HG02938 (cell line): Measurements from ENCODE around the gene S100A3.
"Not testable (repeated sequence)": the region's sequence is repeated elsewhere in the genome, so short reads cannot be mapped to it uniquely, and the experiment has no call there.

Experiments
- ATAC-seq: cut with Tn5 transposase; IDR thresholded peaks from one replicate; pipeline ENCODE4 v1.9.1; 2021; ENCODE audit warnings: mild to moderate bottlenecking, moderate library complexity; ENCODE audit not compliant: unreplicated experiment

The S100A3 gene, protein sequence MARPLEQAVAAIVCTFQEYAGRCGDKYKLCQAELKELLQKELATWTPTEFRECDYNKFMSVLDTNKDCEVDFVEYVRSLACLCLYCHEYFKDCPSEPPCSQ

DNA sequence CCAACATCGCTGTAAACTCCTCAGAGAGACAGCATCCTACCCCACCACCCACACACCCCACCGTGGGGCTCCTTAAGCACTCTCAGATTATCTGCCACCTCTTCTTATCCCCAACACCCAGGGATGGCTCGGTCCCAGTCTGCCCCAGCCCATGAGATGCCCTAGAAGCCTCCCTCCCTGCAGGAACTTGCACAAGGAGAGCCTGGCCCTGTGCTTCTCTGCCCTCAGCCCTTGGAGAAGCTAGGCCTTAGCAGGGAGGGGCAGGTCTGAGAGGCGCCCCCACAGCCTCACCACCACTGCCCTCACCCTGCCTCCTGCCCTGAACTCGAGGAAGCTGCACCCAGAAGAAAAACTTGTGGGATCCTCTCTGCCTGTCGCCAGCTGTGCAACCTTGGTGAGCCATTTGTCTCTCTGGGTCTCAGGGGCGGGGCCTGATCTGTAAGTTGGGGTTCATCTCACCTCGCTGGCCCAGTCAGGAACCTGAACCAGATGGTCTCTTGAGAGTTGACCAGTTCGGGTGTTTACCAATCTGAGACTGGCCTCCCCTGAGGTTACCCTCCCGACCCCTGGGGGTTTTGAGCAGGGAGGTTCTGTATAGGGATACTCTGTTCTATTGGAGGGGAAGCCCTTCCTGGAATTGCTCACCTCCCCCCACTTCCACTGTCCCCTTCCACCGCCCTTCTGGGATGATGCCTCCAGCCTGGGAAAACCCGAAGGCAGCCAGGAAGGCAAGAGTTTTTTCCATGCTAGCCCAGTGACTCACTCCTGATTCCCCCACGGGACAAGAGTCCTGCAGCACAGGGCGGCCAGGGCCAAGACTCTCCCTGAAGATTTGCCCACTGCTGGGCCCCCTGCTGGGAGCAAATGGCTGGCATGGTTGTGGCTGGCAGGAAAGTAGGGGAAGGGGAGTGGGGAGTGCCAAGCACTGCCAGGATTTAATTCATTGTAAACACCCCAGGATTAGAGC lies at the start of gene S100A3:
Gene S100A3 (minus strand): TSS at position 537 of the 967 bp plus-strand sequence. CDS start 773 bp downstream, outside the sequence.
- no peak for ATAC-seq

DNA sequence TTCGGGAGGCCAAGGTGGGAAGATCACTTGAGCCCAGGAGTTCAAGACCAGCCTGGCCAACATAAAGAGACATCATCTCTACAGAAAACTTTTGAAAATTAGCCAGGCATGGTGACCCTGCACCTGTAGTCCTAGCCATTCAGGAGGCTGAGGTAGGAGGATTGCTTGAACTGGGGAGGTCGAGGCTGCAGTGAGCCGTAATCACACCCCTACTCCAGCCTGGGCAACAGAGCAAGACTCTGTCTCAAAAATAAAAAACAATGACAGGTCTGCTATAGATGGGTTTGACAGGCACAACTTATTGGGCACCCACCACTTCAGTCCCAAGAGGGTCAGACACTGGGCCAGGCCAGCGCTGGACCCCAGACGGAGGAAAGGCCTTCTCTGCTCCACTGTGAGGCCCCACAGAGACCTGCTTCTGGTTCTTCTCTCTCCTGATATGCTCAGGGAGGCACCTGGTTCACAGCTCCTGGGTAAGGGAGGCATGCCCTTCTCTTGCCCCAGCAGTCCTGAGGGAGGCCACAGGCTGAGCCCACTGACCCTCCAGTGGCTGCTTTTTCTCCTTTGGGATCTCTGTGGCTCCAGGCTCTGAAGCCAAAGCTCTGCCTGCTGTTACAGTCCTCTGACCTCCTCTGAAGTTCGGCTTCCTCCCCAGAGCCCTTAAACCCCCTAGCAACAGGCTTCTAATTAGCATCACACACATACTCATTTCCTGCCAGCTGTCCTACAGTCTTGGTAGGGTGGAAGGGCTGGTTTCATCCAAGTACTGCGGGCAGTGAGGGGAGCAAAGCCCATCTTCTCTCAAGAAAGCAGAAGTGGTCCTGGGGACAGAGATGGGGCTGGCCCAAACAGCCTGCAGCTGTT lies 49.5 kb upstream of the S100A3 start:
- peak; percentile 98 for ATAC-seq

DNA sequence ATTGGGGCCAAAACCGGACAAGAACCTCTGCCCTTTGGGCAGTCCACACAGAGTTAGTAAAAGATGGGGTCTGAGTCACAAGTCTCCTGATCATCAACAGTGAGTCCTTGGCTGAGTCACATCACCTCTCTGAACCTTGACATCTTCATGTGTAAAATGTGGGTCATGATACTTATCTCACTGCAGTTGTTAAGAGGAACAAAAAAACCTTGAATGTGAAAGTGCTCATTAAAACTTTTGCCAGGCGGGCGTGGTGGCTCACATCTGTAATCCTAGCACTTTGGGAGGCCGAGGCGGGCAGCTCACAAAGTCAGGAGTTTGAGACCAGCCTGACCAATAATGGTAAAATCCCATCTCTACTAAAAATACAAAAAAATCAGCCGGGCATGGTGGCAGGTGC lies 48.1 kb upstream of the S100A3 start:
- no peak for ATAC-seq

DNA sequence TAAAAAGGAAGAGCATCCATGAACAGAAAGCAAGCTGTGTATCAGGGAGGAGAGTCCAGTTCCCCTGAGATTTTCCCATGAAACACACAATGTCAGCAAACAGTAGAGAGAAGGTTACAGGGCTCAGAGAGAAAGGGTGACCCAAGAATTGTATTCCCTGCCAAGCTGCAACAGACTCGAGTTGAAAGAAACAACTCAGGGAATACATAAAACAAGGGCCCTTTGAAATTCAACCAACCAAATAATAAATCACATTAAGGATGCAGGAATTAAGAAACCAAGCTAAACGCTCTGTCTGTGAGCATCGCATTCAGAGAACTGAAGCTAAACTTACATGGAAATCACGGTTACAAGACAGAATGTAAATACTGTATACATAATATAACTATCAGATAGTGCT lies 43.7 kb upstream of the S100A3 start:
- ATAC-seq: no peak

DNA sequence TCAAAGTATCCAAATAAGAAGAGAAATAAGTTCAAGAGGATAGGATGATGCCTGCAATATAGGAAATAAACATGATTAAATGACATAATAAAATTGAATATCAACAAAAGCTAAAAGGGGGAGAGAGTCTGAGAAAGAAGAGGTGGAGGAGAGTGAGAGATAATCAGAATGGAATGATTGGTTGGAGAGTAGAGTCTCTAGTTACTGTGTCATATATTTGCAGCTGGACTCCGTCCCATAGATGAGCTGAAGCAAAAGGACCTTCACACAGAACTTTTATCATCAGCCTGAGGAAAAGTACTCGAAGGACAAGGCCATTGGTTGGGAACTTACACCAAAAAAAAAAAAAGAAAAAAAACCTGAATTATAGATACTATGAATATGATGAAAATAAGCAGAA lies 39.4 kb upstream of the S100A3 start:
- no peak for ATAC-seq

DNA sequence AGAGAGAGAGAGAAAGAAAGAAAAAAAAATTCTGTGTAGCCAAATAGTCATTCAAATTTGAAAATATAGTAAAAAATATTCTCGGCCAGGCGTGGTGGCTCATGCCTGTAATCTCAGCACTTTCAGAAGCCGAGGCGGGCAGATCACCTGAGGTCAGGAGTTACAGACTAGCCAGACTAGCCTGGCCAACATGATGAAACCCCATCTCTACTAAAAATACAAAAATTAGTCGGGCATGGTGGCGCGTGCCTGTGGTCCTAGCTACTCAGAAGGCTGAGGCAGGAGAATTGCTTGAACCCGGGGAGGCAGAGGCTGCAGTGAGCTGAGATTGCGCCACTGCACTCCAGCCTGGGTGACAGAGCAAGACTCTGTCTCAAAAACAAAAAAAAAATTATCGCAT lies 39.0 kb upstream of the S100A3 start:
- ATAC-seq: not testable (repeated sequence)

DNA sequence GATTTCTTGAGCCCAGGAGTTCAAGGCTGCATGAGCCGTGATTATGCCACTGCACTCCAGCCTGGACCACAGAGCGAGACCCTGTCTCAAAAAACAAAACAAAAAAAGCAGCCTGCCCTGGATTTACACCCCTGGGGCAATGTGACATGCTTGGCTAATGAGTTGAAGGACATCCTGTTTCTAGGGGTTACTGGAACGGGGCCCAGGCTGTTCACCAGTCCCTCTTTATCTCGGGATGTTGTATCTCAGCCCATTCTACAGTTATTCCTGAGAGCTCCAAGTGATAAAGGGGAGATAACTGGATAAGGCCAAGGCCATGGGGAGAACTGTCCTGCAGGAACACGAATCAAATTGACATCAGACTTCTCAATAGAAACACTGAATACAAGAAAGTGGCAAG lies 38.3 kb upstream of the S100A3 start:
- no peak for ATAC-seq

DNA sequence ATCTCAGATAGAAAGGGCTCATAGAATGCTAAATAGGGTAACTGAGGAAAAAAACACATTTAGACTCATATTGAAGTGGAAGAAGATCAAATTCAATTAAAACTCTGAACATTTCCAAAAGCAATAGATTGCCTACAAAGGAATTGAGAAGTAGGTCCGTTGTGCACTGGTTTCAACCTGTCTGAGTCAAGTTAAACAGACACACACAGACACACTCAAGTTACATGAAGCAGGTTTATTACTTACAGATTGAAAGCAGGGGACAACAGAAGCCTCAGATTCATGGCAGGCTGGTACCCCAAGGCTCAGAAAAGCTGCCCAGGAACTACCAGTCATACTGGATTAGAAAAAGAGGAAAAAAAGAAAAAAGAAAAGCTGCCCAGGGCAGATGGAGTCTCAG lies 37.3 kb upstream of the S100A3 start:
- ATAC-seq: no peak

DNA sequence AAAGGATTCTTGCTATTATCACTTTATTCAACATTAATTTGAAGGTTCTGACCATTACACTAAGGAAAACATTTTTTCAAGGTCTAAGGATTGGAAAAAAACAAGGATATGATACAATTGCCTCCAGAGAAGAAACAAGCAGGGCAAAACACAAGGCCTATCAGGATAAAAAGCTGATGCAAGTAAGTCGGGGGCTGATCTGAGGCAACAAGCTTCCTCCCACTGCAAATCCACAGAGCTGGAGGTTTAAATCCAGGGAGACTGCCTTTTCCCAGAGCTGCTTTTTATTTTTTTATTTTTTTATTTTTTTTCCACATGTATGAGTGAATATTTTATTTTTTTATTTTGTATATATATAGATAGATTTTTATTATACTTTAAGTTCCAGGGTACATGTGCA lies 35.9 kb upstream of the S100A3 start:
- ATAC-seq: no peak

DNA sequence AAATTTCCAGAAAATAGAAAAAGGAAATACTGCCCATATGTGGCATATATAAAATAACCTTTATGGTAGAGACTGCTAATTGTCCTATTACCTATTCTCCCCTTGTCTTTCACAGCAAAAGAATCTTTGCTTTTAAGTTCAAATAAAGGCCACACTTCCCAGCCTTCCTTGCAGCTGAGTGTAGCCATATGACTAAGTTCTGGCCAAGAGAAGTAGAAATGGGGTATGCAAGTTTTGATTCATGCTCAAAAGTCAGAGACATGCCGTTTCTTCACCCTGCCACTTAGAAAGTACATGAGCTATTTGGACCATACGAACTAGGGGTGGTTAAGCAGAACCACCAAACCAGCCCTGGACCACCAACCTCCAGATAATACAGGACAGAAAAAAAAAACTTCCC lies 34.9 kb upstream of the S100A3 start:
- ATAC-seq: no peak

DNA sequence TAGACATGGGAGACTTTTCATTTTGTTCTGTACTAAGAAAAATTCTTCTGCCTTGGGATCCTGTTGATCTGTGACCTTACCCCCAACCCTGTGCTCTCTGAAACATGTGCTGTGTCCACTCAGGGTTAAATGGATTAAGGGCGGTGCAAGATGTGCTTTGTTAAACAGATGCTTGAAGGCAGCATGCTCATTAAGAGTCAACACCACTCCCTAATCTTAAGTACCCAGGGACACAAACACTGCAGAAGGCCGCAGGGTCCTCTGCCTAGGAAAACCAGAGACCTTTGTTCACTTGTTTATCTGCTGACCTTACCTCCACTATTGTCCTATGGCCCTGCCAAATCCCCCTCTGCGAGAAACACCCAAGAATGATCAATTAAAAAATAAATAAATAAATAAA lies 34.5 kb upstream of the S100A3 start:
- not testable (repeated sequence) for ATAC-seq

DNA sequence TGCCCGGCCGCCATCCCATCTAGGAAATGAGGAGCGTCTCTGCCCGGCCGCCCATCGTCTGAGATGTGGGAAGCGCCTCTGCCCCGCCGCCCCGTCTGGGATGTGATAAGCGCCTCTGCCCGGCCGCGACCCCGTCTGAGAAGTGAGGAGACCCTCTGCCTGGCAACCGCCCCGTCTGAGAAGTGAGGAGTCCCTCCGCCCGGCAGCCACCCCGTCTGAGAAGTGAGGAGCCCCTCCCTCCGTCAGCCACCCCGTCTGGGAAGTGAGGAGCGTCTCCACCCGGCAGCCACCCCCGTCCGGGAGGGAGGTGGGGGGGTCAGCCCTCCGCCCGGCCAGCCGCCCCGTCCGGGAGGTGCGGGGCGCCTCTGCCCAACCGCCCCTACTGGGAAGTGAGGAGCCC lies 33.8 kb upstream of the S100A3 start:
- ATAC-seq: not testable (repeated sequence)

DNA sequence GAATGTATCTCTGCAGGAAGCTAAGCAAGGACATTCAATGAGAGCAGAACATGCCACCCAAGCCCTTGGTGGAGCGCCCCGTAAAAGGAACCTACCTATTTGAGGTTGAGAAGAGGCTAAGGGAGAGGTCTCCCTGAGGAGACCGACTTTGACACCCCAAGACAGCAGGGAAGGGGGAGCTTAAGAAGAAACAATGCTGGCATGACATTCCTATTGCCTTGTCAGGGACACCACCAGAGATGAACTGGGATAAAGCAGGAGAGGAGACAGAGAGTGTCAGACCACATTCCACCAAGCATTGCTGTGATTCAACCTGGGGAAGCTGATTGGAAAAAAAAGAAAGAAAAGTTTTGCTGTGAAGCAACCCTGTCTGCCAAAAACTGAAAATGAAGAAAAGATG lies 29.9 kb upstream of the S100A3 start:
- ATAC-seq: no peak

DNA sequence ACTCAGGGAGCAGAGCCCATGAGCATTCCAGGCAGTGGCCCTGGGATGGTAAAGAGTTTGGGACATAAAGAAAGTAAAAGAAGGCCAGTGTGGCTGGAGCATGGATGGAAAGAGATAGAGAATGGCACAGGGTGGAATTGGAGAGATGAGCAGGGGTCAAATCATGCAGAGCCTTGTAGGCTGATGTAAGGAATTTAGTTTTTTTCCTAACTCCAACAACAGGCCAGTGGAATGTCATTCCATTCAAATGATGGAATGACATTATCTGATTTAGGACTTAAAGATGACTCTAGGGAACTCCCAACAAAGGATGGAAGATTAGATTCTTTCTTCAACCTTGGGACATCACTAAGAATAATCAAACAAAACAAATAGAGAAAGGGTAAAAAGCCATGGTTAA lies 29.4 kb upstream of the S100A3 start:
- no peak for ATAC-seq

DNA sequence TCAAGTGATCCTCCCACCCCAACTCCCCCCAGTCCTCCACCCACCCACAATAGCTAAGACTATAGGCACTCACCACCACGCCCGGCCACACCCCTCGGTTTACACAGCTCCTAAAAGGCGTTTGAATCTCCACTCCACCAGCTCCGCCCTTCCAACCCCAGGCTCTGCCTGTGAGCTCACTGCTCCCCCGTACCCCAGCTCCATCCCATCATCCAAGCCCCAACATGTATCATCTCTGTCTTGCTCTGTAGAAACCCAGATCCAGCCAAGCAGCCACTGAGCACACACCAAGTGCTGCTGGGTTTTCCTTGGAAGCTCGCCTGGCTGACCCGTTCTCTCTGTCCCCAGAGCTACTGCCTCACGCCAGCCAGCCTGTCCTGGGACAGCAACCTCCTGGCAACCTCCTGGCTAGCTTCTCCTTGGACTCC lies 28.6 kb upstream of the S100A3 start:
- no peak for ATAC-seq

DNA sequence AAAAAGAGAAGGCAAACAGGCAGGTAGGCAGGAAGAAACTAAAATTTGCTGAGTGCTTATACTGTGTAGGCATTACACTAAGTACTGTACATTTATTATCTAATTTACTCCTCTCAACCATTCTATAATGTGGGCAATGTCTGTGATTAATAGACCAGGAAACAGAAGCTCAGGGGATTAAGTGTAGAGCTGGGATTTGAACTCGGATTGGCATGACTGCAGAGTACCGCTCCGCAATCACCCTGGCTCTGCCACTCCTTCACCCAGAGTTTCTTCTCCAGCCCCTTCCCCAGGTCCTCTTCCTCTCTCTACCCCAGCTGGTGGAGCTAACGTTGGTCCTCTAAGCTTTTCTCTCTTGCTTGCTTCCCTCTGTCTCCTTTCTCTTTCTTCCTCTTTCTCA lies 28.1 kb upstream of the S100A3 start:
- ATAC-seq: no peak

DNA sequence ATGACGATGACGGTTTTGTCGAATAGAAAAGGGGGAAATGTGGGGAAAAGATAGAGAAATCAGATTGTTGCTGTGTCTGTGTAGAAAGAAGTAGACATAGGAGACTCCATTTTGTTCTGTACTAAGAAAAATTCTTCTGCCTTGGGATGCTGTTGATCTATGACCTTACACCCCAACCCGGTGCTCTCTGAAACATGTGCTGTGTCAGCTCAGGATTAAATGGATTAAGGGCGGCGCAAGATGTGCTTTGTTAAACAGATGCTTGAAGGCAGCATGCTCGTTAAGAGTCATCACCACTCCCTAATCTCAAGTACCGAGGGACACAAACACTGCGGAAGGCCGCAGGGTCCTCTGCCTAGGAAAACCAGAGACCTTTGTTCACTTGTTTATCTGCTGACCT lies 26.4 kb upstream of the S100A3 start:
- not testable (repeated sequence) for ATAC-seq

DNA sequence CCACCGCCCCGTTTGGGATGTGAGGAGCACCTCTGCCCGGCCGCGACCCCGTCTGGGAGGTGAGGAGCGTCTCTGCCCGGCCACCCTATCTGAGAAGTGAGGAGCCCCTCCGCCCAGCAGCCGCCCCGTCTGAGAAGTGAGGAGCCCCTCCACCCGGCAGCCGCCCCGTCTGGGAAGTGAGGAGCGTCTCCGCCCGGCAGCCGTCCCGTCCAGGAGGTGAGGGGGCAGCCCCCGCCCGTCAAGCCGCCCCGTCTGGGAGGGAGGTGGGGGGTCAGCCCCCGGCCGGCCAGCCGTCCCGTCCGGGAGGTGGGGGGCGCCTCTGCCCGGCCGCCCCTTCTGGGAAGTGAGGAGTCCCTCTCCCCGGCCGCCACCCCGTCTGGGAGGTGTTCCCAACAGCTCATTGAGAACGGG lies 26.0 kb upstream of the S100A3 start:
- ATAC-seq: not testable (repeated sequence)

DNA sequence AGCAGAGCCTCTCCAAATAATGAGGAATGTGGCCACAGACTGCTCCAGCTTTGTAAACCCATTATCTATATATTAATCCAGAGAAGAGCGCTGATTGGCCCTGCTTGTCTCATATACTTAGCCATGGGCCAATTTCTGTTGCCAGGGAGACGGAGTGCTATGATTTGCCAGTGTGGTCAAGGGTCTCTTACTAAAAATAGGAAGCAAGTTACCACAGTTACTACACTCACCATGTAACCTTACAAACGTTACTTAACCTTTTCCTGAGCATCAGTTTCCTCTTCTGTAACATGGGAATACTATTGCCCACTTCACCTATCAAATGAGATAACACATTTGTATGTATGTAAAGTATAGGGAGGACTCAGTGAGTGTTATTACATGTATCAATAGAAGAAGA lies 24.3 kb upstream of the S100A3 start:
- no peak for ATAC-seq

DNA sequence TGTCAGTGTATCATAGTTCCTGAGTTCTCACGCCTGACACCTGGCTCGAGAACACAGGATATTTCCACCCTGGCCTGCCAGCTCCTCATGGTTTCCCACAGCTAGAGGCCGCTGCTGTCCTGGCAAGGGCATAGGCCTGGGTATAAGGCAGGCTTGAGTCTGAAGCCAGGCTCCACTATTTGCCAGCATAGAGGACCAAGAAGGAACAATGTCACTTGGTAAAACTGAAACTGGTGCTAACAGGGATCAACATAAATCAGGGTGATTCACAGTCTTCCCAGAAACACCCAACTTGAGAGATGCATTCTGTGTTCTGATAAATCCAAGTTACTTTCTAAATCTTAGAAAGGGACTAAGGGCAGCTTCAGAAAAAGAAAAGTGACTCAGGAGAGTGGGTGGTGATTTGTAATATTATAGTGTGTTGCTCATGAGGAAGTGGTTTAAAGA lies 23.5 kb upstream of the S100A3 start:
- no peak for ATAC-seq

DNA sequence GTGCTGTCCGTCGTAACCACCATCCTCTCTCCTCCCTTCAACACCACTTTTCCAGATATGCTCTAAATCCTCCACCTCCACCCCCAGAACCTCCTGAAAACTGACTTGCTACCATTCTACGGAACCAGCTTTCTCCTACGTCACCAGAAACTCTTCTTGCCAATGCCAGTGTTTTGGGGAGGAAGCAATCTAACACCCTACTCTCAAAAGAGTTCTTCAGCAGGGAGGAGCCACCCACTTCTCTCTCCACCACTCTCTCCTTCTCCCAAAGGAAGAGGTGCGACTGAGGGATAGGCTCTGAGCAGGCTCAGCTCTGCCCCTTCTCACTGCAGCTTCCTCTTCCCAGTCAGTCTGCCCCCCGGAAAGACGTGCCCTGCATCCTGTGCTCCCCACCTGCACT lies 22.6 kb upstream of the S100A3 start:
- ATAC-seq: no peak
